Uterus (tissue), 4 donors: ENCODE measurements around the gene SMAD9. TPM values are rescaled to one million over a fixed set of nuclear protein-coding genes. Genes with fewer than 3 reads are reported as not detected.
A peak's percentile ranks its signal among the peaks of the same experiment; 100 is the strongest.

Experiments
- DNase-seq, 2 donors: peaks; one replicate each; pipeline ENCODE4 v3.0.0-alpha.2; 2019 to 2020
- H3K27ac ChIP-seq, 2 donors: fragments of 200-600 bp; sonication (generic); 1 replicate in 1 of 2; 2 replicates in 1 of 2; pipeline ENCODE4 v1.5.1; 2016 to 2018
- H3K27me3 ChIP-seq, 2 donors: fragments of 200-600 bp; sonication (generic); one replicate each; pipeline ENCODE4 v1.5.1; 2018 to 2019; ENCODE audit warnings: control low read depth in 1 of 2
- H3K36me3 ChIP-seq, 2 donors: fragments of 200-600 bp; sonication (generic); one replicate each; pipeline ENCODE4 v1.5.1; 2019; ENCODE audit warnings: control low read depth in 1 of 2
- H3K4me1 ChIP-seq, 2 donors: fragments of 200-600 bp; sonication (generic); one replicate each; pipeline ENCODE4 v1.5.1; 2018 to 2019; ENCODE audit warnings: control low read depth in 1 of 2
- H3K4me3 ChIP-seq, 2 donors: fragments of 200-600 bp; sonication (generic); 1 replicate in 1 of 2; 2 replicates in 1 of 2; pipeline ENCODE4 v1.5.1; 2018 to 2019; ENCODE audit warnings: mild to moderate bottlenecking in 1 of 2
- H3K9me3 ChIP-seq, 2 donors: fragments of 200-600 bp; sonication (generic); one replicate each; pipeline ENCODE4 v1.5.1; 2019; ENCODE audit warnings: control low read depth in 1 of 2
- POLR2A ChIP-seq, 2 donors: fragments of 450-650 bp; IDR thresholded peaks; one replicate each; pipeline ENCODE4 v1.6.1; 2016; ENCODE audit warnings: antibody characterized with exemption in 2 of 2, mild to moderate bottlenecking in 1 of 2, moderate library complexity in 1 of 2
- intact Hi-C: fragments of 100-400 bp; cut with DNase I; formaldehyde crosslinking; loops from one replicate; pipeline ENCODE4 v1.15.1; 2023; ENCODE audit warnings: low total_unique reads
- total RNA-seq, 4 donors: library from RNA; depleted of rRNA in 3 of 4; stranded (reverse); fragments of >200 nt in 3 of 4; gene quantifications; one replicate each; pipeline versions ENCODE4 v1.1.0 to v1.2.4, GENCODE V29; 2014 to 2023
- TF ChIP-seq, protein P1 (sequence below), 4 experiments: fragments of 200-600 bp in 2 of 4; fragments of 450-650 bp in 2 of 4; sonication (generic) in 2 of 4; IDR thresholded peaks; one replicate each; pipeline ENCODE4 v1.5.1; 2016 to 2019; ENCODE audit warnings: antibody characterized with exemption in 4 of 4, mild to moderate bottlenecking in 2 of 4, moderate library complexity in 1 of 4
- donor health status: DM: yes; HTN: yes; CAD: no.

Gene SMAD9
- total RNA-seq, 4 donors from 2014 or later = 3.6 to 31.0 (median 23.9) TPM

DNA sequence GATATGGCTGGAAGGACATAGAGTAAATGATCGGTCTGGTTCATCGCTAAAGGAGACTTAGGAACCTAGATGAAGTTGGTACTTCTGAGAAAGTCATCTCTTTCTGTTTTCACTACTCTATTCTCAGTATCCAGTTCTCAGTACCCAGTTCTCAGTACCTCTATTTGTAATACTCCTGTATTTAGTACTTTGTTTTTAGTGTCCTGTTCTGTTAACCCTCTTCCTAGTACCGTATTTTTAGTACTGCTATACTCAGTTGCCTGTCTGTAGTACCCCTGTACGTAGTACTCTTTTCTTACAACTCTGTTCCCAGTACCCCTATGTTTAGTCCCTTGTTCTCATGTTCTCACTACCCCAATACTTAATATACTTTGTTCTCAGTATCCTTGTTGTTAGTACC, 99.8 kb downstream of the SMAD9 start:
- H3K27ac ChIP-seq = no peak overlapping the region

DNA sequence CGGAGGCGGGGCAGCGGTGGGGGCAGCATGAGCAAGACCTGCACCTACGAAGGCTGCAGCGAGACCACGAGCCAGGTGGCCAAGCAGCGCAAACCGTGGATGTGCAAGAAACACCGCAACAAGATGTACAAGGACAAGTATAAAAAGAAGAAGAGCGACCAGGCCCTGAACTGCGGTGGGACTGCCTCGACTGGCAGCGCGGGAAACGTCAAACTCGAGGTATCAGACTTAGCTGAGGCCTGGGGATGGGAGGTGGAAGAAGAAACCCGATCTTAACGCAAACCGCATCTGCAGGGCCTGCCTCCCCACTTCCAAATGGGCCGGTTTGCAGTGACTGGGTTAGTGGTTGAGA, 100.3 kb downstream of the SMAD9 start:
- no peak for DNase-seq
- no peaks in the 10 kb centered on the region for H3K27me3 ChIP-seq
- H3K36me3 ChIP-seq = no peaks in the 10 kb centered on the region
- H3K9me3 ChIP-seq = no peaks in the 10 kb centered on the region
- TF ChIP-seq POLR2A (IDR thresholded peaks at IDR 0.05) = no peak
- TF ChIP-seq, protein P1, sequence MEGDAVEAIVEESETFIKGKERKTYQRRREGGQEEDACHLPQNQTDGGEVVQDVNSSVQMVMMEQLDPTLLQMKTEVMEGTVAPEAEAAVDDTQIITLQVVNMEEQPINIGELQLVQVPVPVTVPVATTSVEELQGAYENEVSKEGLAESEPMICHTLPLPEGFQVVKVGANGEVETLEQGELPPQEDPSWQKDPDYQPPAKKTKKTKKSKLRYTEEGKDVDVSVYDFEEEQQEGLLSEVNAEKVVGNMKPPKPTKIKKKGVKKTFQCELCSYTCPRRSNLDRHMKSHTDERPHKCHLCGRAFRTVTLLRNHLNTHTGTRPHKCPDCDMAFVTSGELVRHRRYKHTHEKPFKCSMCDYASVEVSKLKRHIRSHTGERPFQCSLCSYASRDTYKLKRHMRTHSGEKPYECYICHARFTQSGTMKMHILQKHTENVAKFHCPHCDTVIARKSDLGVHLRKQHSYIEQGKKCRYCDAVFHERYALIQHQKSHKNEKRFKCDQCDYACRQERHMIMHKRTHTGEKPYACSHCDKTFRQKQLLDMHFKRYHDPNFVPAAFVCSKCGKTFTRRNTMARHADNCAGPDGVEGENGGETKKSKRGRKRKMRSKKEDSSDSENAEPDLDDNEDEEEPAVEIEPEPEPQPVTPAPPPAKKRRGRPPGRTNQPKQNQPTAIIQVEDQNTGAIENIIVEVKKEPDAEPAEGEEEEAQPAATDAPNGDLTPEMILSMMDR (IDR thresholded peaks at IDR 0.05) = no peak
- intact Hi-C loops = no loop called here
- H3K4me3 ChIP-seq = peak overlapping the region; percentile 68 to 81
- peak overlapping the region; percentile 75 to 80 for H3K27ac ChIP-seq
- no peaks in the 10 kb centered on the region for H3K4me1 ChIP-seq

More for the DNA sequence above, 99.8 kb downstream of the SMAD9 start:
- no peaks in the 10 kb centered on the region for H3K27me3 ChIP-seq
- H3K4me1 ChIP-seq = no peaks in the 10 kb centered on the region
- H3K9me3 ChIP-seq = no peaks in the 10 kb centered on the region
- H3K36me3 ChIP-seq = no peaks in the 10 kb centered on the region
- peak overlapping the region; percentile 68 to 81 for H3K4me3 ChIP-seq
- intact Hi-C loops = no loop called here
- no peak for DNase-seq
- TF ChIP-seq POLR2A (IDR thresholded peaks at IDR 0.05) = no peak
- TF ChIP-seq, protein P1 (IDR thresholded peaks at IDR 0.05) = no peak

DNA sequence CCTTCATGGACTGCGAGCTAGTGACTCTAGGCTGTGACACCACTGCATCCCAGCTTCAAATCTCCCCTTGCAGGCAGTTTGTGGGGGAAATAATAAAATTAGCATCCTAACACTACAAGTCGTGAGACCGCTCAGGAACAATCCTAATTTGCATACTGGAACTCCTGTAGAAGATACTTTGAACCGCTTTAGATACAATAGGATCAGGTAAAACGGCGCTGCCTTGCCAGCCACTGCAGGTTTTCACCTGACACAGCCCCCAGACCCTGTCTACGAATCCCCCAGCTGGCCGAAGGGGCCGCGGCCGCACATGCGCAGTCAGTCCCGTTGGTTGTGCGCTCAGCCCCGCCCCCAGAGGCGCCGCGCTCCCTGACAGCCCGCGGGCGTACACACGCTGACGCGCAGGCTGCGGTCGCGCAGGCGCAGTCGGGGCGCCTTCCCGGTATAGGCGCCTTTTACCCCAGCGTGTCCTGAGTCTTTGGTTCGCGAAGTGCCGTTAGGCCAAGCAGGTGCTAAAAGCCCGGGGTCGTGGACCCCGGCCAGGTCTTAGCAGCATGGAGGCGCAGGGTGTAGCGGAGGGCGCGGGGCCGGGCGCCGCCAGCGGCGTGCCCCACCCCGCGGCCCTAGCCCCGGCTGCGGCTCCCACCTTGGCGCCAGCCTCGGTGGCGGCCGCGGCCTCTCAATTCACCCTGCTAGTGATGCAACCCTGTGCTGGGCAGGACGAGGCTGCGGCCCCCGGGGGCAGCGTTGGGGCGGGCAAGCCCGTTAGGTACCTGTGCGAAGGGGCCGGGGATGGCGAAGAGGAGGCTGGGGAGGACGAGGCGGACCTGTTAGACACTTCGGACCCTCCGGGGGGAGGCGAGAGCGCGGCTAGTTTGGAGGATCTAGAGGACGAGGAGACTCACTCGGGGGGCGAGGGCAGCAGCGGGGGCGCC, 101.0 kb downstream of the SMAD9 start, which contains the start of gene RFXAP:
RFXAP (plus strand) TSS at position 419 of the 935 bp plus-strand sequence; CDS start at position 555, 136 bp downstream.
- Histone ChIP-seq H3K36me3 (no peaks in the 10 kb centered on the region), H3K4me3 (peak within 1 kb of the TSS; percentile 68 to 81), H3K9me3 (no peaks in the 10 kb centered on the region), H3K27me3 (no peaks in the 10 kb centered on the region), H3K27ac (peak within 1 kb of the TSS; percentile 75 to 80), H3K4me1 (no peaks in the 10 kb centered on the region)
- intact Hi-C loops = no loop called here
- TF ChIP-seq POLR2A (IDR thresholded peaks at IDR 0.05) = peak; percentile 65 to 77
- TF ChIP-seq, protein P1 (IDR thresholded peaks at IDR 0.05) = peak in 3 of 4 experiments; percentile 2 to 43 (median 28)
- peak; percentile 86 to 90 for DNase-seq

DNA sequence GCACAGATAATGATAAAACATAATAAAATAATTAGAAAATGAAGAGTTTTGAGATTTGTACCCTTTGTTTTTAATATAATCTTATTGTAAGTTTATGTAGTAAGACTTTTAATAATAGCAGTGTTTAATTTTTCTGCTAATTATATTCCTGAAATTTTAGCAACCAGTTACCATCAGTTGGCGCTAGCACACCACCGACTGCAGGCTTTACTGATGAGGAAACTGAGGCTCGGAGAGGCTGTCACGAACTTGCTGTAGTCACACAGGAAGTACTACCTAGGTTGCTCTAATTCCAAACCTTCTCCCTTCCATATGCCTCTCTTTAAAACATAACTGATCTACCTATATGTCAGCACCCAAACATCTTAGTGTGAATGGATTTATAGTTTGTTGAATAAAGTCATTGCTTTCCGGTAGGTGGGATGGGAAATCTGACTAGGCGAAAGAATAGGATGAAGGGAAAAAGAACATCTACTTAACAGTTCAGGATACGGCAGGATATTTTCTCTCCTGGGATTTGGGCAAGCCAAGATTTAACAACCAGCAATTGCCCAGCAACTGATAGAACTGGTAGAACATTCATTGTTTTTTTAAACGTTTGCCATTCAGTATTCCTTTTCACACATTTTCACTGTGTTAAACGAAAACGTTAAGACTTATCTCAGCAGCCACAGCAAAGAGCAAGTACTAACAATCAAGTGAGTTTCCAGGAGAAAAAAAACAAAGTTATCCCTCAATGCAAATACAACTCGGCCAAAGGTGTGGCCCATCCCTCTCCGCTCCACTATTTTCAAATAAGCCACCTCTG, 101.8 kb downstream of the SMAD9 start:
- Histone ChIP-seq H3K27ac (peak overlapping the region; percentile 75 to 80), H3K9me3 (no peaks in the 10 kb centered on the region), H3K4me3 (peak overlapping the region; percentile 68 to 81), H3K4me1 (no peaks in the 10 kb centered on the region), H3K27me3 (no peaks in the 10 kb centered on the region), H3K36me3 (no peaks in the 10 kb centered on the region)
- intact Hi-C loops = no loop called here
- TF ChIP-seq POLR2A (IDR thresholded peaks at IDR 0.05) = no peak
- TF ChIP-seq, protein P1 (IDR thresholded peaks at IDR 0.05) = no peak
- no peak for DNase-seq
